ENCODE data around the gene NCKAP1.

DNA sequence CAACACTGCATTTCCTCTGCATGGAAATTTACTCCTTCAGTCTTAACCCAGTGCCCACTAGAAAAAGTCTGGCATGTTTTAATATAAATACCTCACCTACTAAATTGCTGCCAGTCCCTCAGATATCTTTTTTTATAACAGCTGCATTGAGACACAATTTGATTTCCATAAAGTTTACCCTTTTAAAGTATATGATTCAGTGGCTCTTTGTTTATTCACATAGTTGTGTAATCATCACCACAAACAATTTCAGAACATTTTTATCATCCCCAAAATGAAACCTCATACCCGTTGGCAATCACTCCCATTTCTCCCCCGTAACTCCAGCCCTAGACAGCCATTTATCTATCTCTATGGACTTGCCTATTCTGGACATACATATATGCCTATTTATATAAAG, 154.8 kb downstream of the NCKAP1 start:
- no peak for TF ChIP-seq FOXK2 (IDR thresholded peaks at IDR 0.05)
- TF ChIP-seq, protein P1, sequence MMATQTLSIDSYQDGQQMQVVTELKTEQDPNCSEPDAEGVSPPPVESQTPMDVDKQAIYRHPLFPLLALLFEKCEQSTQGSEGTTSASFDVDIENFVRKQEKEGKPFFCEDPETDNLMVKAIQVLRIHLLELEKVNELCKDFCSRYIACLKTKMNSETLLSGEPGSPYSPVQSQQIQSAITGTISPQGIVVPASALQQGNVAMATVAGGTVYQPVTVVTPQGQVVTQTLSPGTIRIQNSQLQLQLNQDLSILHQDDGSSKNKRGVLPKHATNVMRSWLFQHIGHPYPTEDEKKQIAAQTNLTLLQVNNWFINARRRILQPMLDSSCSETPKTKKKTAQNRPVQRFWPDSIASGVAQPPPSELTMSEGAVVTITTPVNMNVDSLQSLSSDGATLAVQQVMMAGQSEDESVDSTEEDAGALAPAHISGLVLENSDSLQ (IDR thresholded peaks at IDR 0.05): no peak
